Activated T-helper 9 cell treated with anti-CD3 and anti-CD28 coated beads, Interleukin-2, amount 50 U/mL, for 16 hours (primary cell): ENCODE measurements around the gene RBBP6.

ENCODE experiments used
- DNase-seq: peaks from one replicate; pipeline ENCODE4 v3.0.0-alpha.2; 2020; ENCODE audit warnings: low read depth

Gene RBBP6

DNA sequence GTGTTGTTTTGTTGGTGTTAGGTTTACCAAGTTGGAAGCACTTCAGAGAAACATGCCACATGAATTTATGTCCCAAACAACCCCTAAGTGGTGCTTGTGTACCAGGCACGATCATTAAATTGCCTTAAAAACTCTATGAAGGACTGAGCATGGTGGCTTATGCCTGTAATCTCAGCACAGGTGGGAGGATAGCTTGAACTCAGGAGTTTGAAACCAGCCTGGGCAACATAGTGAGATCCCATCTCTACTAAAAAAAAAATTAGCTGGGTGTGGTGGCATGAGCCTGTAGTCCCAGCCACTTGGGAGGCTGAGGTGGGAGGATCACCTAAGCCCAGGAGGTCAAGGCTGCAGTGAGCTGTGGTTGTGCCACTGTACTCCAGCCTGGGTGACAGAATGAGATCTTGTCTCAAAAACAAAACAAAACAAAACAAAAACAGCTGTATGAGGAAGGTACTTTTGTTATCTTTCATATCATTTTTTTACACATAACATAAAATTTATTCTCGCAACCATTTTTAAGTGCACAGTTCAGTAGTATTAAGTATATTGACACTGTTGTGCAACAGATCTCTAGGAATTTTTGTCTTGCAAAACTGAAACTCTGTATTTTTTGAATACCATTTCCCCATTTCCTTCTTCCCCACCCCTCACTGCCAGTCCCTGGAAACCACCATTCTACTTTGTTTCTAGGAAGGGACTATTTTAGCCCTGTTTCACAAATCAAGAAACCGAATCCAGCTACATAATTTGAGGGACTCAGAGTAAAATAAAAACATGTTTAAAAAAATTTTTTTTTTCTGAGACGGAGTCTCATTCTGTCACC is 14.3 kb upstream of the RBBP6 start:
- DNase-seq: no peak

DNA sequence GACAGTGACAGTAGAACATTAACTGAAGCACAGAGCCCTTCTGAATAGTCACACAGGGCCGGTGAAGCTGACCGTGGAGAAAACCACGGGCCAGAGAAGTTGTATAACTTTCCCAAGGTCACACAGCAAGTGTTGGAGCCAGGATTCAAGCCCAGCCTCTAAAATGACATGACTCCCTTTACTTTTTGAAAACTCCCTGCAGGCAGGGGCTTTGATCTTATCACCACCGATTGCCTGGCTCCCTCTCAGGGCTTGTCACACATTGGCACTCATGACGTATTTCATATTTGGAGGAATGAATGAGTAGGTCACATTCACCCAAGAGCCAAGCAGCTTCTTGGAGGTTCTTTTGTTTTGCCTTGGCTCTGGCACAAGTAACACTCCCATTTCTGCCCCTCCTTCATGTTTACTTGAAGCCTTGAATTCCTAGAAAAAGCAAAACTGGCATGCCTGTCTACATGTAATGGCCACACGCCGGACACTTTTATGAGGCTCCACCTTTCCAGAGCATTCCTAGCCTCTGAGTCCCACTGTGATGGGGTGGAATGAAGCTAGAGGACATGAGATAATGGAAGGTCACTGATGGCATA is 13.3 kb upstream of the RBBP6 start:
- no peak for DNase-seq

DNA sequence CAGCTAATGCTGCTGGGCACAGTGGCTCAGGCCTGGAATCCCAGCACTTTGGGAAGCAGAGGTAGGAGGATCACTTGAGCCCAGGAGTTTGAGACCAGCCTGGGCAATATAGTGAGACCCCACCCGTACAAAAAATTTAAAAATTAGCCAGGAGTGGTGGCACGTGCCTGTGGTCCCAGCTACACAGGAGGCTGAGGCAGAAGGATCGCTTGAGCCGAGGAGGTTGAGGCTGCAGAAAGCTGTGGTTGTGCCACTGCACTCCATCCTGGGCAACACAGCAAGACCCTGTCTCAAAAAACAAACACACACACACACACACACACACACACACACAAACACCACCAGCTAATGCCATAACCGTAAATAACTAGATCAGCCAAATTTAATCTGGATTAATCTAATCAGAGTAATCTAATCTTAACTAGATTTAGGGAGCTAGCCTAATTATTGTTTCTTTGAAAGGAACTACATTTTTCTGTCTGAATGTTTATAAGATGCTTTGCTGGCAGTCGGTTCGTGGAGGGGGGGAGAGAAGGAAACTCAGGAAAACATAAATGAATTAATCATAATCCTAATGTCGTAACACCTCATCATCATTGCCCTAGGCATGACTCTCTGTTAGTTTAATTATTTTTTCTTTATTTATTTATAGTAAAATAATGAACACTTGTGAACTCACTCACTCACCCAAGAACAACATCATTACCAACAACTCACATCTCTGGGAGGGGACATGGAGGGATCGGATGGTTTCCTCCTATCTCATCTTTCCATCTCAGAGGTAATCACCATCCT is 12.5 kb upstream of the RBBP6 start:
- no peak for DNase-seq

DNA sequence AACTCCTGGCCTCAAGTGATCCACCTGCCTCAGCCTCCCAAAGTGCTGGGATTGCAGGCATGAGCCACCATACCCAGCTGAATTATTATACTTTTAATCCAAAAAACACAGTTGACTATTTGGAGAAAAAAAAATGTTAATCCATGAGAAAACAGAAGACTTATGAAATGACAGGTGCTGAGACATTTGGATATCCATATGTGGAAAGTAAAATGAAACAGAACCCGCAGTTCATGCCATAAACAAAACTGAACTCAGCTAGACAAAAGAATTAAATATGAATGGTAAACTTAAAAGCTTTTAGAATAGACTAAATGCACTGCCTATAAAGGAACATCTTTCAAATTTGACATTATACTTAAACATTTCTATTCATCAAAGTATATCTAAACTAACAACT is 8.2 kb upstream of the RBBP6 start:
- no peak for DNase-seq

DNA sequence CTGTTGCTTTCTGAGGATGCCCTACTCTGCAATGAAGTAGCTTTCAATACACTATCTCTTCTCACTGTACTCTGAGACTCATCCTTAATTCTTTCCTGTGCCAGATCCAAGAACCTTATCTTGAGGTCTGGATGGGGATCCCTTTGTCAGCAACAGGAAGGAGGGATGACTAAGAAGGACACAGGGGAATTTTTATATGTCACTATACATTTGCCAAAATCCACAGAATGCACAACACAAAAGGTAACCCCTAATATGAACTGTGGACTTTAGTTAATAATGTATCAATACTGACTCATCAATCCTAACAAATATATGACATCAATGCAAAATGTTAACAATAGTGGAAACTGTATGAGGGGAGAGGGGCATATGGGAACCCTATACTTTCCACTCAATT is 4.7 kb upstream of the RBBP6 start:
- DNase-seq: no peak

DNA sequence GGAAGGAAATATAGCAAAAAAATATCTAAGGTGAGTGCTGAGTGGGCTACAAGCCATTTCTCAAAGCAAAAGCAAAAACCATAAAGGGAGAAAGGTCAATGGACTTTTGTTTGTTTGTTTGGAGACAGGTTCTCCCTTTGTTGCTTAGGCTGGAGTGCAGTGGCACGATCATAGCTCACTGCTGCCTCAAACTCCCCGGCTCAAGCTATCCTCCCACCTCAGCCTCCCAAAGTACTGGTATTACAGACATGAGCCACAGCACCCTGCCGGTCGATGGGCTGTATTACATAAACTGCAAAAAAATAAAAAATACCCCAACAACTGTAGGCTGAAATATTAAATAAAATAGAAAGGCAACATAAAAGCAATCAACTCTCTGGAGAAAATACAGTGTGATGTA is 3.5 kb upstream of the RBBP6 start:
- no peak for DNase-seq

DNA sequence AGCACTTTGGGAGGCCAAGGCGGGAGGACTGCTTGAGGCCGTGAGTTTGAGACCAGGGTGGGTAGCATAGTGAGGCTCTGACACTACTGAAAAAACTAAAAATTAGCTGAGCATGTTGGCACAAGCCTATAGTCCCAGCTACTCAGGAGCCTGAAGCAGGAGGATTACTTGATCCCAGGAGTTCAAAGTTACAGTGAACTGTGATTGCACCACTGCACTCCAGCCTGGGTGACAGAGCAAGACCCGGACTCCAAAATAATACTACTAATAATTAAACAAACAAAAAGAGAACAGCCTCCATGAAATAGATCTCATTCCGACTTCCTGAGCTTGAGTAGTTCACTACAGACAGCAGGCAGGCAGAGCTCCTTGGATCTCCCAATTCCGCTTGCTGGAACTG is 2.7 kb upstream of the RBBP6 start:
- DNase-seq: no peak

DNA sequence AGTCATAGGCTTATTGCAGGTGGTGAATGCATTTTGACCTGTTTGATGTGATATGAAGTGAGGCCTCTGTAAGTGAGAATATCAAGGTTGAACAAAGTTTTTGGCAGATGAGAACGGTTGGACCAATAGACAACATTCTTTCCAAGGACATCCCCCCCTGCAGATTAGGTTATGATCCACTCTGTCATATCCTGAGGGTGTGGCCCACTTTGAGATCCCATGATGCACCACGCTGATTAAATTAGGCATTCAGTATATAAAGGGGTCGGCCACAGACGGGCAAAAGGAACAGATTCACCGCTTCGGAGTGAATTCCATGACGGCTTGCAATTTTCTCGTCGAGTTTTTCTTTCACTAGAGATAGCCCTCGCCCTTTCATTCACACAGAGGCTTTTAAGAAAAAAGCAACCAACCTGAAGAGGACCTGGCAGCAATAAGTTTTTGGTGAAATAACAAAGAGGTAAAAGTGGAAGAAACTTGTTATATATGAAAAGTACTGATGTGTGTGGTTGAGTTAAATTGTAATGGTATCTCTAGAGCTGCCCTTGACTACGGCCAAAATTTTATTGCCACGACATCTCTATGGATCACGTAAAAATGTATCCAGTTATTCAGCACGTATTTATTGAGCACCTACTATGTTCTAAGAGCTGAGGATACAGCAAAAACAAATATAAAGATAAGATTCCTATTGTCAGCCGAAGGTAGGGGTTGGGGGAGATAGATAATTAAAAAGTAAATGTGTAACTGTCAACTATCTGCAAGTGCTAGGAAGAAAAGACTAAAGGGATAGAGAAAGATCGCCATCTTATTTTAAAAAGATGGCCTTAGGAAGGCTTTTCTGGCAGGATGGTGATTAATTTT is 1.7 kb upstream of the RBBP6 start:
- no peak for DNase-seq

DNA sequence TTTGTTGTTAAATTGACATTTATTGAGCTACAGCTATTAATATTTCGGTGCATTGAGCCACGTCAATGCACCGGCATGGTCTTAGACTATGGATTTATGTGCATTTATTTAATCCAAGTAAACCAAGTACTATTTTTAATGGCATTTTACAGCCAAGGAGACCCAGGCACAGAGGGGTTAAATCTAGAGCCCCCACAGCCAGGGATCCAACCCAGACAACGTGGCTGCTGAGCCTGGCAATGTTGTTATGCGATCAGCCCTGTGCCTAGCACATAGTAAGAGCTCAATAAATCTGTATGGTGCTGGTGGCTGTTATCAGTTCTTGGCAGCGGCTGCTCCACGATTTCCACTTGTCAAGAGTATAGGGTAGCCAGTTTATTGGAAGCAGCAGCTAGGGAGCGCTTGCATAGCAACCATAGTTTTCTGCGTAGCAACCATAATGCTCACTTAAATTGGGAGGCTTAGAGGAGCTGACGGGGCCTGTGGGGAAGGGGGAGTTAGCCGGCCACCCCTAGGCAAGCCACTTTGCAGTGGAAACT is 541 bp upstream of the RBBP6 start:
- no peak for DNase-seq

DNA sequence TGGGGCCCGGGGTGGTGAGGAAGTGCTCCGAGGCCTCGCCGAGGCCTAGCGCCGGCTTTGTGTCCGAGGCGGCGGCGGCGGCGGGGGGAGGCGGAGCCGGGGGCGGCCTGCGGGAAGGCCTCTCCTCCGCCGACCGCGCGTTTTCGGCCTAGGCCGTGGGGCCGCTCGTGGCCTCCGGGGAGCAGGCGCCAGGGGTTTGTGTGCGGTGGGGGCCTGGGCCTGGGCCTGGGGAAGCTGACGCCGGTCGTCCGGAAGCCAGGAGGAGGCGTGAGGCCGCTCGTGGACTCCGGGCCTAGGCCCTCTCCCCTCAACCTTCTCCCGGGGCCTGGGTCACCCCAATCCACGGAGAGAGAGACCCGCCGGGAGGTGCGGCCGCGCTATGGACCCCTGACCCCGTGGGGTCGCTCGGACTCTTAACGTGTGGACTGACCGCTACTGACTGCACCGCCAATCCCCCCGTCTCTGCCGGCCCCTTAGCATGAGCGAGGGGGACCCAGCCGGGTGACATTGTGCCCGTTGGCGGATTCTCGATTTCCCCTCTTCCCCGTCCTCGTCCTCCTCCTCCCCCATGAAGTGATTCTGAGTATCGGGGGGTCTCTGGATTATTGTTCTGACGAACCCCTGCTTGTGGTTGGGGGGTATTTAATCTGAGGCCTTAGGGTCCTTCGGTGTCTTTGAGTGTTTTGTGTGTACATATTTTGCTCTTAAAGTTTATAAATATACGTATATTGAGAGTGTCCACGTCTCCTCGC is 660 bp downstream of the RBBP6 start:
- DNase-seq: peak; percentile 40

DNA sequence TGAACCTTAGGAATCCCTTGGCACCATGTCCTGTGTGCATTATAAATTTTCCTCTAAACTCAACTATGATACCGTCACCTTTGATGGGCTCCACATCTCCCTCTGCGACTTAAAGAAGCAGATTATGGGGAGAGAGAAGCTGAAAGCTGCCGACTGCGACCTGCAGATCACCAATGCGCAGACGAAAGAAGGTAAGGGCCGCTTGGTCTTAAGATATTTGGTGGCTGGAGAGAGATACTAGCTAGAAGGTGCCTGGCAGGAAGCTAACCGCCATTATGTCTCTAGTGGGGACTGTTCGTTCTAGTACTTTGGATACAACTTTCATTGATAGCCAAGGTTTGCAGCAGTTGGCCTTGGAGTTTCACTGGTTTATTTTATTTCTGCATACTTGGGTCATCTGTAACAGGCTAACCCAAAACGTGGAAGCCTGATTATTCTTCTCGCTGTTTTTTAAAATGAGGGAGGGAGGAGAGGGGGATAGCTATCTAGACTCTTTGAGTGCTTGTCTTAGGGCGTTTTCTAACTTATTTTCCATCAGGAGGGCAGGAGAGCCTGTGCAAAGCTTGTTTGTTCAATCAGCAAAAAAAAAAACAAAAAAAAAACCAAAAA is 1.3 kb downstream of the RBBP6 start:
- DNase-seq: no peak

DNA sequence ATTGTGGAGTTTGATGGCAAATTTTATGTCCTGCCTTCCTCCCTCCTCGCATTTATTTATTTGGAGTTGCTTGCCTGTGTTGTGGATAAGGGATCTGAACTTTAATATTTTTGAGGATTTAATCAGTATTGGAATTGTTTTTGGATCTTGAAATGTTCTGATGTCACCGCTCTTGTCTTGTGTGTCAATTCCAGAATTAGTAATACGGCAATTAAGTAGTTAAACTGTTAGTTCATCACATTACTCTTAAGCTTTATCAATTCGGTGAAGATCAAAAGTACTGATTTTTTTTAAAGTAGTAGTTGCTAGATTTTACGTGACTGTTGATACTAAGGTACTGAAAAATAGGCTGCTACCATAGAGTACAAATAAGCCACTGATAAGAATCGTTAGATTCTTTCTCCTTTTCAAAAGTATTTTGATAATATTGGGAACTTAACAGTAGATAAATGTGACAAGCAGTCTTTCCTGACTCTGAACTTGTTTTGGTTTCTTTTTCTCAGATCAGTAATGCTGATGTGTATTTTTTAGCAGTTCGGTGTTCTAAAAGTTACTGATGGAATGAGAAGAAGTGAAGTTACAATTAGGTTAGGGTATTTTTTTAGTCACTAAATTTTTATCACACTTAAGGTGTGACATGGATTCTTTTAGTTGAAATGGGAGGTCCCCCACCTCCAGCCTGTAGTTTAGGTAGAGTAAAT is 2.0 kb downstream of the RBBP6 start:
- no peak for DNase-seq

DNA sequence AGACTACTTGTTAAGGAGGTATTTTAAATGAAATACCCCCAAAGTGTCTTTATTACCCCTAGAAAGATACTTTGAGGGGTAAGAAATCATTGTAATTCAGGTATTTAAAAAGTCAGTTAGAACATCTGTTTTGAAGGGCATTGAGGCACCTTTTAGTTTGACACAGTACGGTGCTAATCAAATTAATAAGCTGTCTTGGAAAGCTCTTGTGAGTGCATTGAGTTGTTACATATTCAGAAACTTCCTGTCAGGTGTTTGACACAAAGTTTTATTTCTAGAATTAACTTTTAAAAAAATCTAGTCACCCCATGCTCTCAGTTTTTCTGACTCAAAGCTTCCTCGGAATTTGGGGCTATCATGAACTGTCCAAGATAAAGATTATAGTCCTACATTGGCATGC is 4.6 kb downstream of the RBBP6 start:
- DNase-seq: no peak

DNA sequence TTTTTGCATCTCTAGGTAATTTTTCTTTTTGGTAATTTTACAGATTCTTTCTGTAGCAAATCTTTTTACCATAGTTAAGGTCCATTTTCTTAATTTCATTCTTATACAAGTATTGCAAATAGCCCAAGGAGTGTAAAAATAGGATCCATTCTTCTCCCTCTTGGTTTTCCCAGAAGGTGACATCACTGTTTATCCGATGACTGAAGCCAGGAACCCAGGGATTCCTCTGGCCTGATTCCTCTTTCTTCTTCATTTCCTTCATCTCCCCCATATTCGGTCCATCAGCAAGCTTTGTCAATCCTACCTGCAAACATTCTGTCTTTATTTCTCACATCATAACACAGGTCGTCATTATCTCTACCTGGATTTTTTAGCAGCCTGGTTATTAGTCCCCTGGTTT is 5.3 kb downstream of the RBBP6 start:
- DNase-seq: no peak

DNA sequence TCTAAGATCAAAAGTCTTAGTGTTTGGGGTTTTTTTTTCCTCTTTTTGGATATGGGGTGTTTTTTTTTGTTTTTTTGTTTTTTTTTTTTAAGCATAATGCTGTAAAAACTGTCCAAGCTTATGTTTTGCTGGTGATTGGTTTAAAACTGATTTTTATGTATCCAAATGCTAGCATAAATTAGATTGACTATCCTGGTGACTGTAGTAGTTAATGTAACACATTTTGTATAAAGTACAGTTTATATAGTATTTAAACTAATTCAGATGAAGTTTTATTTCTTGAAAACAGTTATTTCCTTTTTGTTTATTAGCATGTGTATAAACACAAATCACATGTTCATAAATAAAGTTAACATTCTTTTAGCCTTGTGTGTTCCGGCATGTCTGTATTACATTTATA is 10.9 kb downstream of the RBBP6 start:
- DNase-seq: no peak

DNA sequence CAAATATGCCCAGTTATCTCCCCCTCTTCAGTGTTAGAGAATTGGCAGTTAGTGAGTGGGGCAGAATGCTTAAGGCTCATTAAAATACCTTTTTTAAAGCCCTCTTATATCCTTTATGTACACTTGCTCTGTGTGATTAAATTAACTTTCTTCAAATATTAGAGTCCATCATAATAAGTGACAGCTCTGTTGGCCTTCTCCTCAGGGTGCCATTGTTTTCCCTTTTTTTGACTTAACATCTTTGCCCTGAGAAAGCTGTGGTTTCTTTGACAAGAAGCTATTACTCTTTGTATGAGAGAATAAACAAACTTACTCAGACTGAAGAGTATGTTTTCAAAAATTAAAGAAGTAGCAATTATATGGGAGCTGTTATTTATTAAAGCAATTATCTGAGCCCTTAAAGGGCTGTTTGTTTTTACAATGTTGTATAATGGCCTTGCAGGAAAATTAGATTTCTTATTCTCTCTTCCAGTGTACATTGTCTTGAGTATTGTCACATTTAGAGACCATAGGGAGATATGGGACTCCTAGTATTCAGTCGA is 13.4 kb downstream of the RBBP6 start:
- DNase-seq: no peak

DNA sequence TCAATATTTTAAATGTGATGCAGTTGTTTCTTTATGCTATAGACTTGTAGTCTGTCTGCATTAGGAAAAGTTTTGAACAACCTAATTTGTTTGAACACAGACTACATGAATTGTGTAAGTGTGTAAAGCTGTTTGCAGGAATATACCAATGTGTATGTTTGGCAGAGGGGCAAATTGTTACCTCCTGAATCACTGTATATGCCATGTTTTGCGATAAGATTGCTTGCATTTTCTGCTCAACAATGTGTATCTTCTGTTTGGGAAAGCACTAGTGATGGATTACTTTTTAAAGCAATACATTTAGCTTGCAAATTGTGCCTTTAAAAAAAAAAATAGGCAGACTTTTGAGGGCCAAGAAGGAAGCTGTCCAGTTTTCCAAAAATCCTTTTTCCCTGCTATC is 14.6 kb downstream of the RBBP6 start:
- no peak for DNase-seq

DNA sequence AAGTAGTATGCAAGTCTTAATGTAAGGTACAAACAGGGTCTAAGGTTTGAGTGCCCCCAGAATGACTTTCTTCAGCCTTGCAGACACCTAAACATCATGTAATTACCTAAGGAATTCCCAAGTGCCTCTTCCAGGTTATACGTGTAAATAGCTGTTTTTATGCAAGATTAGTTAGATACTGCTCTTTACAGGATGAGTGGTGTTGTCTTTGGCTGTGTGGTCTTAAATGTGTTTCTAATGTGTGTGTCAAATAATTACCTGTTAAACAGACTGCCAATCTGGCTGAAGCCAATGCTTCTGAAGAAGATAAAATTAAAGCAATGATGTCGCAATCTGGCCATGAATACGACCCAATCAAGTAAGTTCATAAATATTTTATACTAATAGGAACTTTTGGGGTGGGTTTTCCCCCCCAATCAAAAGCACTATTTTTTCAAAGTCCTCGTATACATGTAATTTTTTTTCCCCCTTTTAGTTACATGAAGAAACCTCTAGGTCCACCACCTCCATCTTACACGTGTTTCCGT is 16.0 kb downstream of the RBBP6 start:
- DNase-seq: no peak

DNA sequence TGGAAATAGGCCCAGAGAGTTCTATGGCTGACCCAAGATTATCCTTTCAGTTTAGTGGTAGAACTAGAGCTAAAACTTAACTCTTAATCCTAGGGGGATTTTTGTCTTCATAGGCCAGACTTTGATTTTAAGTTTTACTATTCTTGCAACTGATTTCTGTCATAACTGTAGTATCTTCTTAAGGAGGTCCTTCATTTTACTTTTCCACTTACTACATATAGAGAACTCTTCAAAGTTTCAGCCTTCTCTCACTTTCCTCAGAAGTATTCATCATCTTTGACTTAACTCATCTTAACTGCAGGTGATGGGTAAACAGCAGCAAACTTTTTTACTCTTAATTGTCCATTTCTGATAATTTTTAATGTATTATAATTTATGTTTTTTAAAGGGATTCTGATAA is 23.4 kb downstream of the RBBP6 start:
- no peak for DNase-seq

DNA sequence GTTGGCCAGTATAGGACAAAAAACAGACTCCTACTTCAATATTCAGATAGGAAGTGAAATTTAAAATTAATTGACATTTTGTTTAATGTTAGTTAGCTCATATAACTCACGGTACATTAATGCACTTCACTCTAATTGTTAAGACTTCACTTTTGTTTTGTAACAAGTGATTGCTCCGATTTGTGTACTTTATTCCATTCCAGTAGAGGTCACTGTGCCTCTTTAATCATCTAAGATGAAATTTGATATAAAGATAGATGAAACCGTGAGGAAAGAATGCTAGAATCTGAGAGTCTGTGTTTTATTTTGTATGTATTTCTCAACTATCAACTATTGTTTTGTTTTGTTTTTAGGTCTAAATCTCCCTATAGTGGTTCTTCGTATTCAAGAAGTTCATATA is 29.0 kb downstream of the RBBP6 start:
- DNase-seq: no peak
